Activated T-helper 9 cell treated with anti-CD3 and anti-CD28 coated beads, Interleukin-2, amount 50 U/mL, for 16 hours (primary cell): ENCODE measurements around the gene PRRX2.
A peak's percentile ranks its signal among the peaks of the same experiment; 100 is the strongest.

Experiments
- DNase-seq: peaks from one replicate; pipeline ENCODE4 v3.0.0-alpha.2; 2020; ENCODE audit warnings: low read depth

Gene PRRX2

DNA sequence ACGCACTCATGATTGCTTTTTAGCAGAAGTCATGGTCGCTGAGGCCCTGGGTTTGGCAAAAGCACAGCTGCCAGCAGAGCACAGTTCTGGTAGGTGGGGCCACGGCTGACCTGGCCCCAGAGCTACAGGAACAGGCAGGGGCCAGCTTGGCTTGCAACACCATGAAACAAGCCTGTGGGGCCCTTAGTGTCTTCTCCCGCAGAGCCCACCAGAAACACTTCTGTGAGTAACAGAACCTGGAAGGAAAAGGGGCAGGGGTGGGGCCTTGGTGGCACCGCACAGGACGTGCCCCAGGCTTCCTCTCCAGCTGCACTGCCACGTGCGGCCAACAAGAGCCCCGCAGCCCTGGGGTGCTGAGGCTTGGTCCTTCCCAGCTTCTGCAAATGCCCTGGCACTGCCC lies 28.3 kb upstream of the PRRX2 start:
- no peak for DNase-seq

DNA sequence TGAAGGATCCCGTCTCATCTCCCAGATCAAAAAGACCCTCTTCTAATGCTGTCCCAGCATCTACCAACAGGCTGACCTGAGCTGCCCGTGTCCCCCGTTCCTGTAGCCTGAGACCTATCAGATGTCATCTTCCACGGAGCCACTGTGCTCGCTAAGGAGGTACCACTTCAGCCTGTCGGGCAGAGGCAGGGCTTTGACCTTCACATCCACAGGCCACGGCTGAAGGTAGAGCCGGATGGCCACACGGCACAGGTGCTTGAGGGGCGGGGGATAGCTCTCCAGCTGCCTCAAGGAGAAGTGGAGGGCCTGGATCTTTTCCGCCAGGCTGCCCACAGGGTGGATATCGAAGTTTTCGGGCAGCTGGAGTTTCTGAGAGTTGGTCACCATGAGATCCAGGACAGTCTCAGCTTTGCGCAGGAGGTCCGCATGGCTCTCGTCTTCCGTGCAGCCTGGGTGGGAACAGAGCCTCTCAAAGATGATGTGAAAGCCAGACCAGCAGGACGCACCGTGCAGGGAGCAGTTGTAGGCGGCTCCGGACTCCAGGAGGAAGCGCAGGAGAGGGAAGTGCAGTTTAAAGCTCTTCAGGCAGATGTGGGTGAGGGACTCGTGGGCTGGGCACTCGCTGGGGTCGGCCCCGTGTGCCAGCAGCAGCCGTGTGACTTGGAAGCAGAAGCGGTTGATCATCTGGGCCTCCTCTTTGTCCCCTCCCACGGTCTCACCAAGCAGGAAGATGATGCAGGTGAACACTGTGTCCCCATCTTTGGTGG lies 27.6 kb upstream of the PRRX2 start:
- no peak for DNase-seq

DNA sequence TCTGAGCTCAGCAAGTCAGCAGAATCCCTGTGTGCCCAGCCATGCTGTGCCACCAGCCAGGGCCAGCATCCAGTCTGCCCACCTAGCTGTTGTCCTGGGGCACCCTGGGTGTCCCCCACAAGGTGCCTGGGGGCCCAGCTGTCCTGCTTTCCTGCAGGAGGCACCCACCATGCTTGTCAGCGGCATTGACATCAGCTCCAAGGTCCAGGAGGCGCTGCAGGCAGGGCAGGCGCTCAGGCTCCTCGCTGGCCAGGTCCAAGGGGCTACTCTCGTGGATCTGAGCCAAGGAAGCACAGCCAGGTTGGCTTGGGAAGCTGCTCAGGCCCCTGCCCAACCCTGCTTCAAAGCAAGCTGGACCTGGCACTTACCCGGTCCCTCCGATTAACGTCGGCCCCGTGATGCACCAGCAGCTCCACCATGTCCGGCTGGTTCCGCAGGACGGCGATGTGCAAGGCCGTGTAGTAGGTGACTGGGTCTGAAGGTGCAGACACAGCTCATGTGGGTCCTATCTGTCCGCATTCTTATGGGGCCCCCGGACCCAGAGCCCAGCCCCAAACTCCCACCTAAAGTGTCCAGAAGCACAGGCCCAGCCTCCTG lies 26.3 kb upstream of the PRRX2 start:
- DNase-seq: no peak

DNA sequence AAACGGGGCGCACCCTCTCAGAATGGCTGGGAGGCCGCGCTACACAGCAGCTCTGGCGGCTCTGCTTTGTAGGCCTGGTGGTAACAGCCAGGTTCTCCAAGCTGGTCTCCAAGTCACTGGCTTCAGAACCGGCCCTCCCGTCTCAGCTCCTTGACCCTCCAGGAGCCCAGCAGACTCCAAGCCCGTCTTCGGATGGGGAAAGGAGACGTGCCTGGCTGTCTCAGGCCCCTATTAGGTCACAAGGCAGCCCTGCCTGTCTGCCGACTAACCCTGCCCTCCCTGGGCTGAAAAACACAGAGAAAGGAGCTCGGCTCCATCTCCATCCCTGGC lies 25.7 kb upstream of the PRRX2 start:
- DNase-seq: no peak

DNA sequence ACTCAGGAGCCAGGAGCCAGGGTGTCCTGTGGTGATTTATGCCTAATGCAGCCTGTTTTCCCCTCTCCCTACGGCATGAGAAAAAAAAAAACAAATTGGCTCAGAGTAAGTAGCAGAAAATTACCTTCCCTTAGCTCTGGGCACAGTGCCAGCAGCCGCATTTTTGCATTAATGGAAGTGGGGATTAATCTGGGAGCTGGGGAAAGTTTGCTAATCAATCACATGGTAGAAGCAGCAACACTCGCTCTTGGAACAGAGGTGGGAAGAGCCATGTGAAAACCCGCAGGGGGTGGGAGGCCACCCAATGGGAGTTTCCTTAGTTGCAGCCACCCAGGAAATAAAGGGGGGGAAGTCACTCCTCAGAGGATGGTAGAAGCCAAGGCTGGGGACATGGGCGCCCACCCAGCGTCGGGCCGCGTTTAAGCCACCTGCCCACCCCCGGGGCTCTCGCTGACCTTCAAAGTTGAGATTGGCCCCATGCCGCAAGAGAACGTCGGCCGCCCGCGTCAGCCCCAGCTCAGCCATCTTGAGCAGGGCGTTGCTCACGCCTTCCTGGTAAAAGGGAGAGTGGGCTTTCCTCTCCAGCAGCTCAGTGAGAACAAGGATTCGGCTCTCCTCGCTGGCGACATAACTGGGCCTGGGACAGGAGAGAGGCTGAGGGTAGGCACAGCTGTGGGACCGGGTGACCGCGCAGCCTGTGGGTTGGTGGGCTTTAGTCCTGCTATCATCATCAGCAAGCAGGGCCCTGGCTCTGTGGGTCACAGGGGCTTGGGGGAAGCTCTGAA lies 25.2 kb upstream of the PRRX2 start:
- DNase-seq: no peak

DNA sequence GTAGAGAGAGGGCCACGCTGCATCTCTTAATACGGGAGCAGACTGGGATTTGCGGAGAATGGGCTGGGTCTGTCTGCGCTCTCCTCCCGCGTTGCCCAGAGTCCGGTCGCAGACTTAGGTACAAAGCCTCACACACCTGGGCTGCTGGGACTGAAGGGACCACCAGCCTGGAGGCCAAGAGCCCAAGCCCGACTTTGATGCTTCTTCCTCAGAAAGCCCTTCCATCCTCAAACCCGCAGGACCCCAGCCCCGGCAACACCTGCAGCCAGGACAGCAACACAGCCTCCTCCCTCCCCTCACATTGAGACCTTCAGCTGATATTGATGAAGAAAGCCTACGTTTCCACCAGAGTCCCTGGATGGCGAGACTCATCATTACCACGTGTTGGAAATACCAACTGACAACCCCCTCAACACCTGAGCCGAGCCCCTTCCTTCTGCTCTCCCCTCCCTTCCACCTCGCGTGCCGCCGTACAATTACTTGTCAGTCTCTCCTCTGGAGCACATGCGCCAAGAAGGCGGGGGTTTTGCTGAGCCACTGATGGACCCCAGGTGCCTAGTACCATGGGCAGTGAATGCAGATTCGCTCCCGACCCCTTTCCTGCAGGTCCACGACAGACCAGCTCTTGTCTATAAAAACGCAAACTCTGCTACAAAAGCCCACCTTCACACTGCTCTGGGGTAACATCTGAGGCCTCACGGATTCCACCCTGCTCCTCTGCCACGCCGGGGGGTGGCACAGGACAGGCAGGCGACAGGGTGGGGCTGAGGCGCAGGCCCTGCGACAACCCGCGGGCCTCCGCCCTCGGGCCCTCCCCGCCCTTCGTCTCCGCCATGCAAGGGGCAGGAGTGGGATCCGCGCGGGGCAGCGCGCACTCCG lies 24.3 kb upstream of the PRRX2 start:
- no peak for DNase-seq

GRCh38 chr9:129641750-129642585 lies 23.5 kb upstream of the PRRX2 start, which contains the start of gene ASB6:
ASB6 (minus strand) TSS chr9:129642151; CDS start chr9:129641999, 152 bp downstream.
- DNase-seq: peak; percentile 94

- no peak for DNase-seq
Observed at GRCh38 chr9:129643706-129644105, 21.7 kb upstream of the PRRX2 start.

DNA sequence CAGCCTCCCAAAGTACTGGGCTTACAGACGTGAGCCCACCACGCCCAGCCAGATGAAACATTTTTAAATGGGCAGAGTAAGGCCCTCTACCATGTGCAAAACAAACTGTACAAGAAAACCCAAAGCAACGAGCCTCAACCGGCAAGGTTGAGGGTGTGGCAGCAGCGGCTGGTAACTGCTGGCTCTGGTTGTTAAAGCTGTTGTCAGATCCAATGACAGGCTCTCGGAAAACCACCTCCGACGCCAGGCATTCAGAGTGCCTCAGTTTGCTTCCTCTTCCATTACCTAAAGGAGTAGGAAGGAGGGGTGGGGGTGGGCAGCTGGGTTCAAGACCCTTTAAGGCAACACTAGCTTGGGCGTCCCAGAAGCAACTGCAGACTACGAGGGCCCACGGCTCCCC lies 21.1 kb upstream of the PRRX2 start:
- DNase-seq: no peak

DNA sequence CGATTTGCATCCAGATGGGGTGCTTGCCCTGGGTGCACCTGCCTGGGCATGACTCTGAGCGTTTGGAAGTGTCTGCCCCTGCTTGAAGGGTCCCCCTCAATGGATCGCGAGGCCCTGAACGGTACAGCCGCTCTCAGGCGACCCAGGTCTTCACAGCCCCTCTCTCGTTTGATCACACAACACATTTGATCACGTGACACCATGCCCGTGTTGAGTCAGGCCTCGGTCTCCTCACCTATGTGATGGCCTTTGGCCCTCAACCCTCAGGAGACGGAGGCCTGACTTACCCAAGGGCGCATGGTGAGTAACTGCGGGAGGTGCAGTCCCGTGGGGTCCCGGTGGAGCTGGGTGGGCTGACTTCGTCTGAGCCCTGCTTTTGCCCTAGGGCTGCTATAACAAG lies 20.5 kb upstream of the PRRX2 start:
- no peak for DNase-seq

DNA sequence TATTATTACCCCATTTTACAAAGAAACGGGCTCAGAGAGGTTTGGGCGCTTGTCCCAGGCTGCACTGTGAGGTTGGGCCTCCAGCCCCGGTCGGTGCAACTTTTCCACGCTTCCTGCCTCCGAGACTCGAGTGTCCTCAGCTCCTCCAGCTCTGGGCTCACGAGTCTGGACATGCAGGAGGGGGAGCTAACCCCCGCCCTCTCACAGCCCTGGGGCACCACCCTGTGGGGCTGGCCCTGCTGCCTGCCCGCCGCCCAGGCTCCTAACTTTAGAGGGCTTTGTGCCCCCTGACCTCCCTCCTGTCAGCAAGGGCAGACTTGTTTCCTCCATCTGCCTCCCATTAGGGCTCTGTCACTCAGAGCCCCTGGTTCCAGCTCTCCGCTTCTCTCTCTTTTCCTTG lies 19.2 kb upstream of the PRRX2 start:
- no peak for DNase-seq

GRCh38 chr9:129646654-129647053 lies 18.8 kb upstream of the PRRX2 start:
- no peak for DNase-seq

GRCh38 chr9:129647635-129648034 lies 17.8 kb upstream of the PRRX2 start:
- no peak for DNase-seq

DNA sequence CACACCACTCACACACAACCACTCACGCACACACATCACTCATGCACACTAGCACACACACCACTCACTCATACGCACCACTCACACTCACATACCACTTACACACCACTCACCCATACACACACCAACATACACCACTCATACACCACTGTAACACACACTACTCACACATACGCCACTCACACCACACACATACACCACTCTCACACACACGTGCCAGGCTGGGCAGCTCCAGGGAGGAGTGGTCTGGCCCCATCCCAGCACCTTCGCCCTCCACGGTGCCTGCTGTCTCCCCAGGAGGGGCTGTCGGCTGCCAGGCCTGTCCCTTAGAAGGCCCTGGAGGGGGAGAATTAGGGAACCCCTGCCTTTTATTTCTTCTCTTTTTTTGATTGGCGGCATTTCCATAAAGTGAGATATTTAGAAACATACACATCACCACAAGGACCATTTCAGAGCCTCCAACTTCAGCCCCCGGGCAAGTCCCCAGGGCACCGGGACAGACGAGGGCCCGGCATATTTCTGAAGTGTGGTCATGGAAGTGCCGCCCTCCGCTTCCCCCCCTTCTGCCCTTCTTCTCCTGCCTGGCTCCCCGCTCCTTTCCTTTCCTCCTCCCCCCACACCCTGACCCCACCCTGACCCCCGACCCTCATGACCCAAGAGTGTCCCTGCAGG lies 17.2 kb upstream of the PRRX2 start:
- no peak for DNase-seq

DNA sequence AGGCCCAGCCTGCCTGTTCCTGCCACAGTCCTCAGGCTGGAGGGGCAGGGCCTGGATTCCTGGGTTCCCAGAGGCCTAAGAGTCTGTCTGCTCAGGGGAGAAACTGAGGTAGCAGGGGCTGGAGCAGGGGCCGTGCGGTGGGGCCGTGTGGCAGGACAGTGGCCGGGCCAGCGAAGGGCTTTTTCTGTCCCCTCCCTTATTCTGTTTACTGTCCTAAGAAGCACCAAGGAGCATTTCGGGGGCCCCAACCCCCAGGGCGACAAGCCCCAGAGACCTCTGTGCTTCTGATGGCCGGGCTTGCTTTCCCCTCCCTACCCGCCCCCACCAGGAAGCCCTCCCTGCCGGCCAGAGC lies 16.7 kb upstream of the PRRX2 start:
- DNase-seq: no peak

DNA sequence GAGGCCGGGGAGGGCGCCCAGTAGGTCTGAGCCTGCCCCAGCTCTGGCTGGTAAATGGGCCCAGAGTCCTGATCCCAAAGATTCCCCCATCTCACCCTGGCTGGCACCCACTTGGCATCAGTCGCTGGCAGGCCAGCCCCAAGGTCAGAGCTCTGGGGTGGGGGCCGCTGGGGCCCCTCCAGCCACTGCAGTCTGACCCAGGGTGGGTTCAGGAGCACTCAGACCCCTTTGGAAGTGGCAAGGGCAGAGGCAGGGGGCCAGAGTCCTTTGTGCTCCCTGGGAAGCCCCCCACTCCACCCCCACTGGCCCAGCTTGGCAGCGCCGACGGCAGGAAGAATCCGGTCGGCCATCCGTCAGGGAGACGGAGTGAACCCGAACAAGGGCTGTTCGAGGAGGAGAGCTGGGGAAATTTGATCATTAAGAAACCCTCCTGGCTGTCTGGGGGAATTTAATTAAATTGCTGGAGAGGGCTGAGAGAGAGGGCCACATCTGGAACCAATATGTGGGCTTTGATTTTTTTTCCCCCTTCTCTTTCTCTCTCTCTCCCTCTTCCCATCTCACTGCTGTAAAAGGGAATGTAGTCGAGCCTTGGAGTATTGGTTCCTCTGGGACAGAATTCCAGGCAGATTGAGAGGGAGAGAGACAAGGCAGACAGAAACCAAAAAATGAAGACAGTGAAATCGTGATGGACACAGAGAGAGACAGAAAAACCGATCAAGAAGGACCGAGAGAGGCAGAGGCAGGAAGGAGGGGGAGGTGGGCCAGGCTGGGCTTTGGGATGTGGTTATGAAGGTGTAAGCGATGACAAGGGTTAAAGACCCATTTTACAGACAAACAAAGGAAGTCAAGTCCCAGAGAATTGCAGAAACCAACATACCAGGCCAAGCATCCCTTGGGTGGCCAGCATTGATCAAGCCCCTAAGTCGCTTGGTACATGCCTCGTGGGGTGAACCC lies 15.4 kb upstream of the PRRX2 start:
- no peak for DNase-seq

GRCh38 chr9:129650680-129651235 lies 14.7 kb upstream of the PRRX2 start:
- no peak for DNase-seq

GRCh38 chr9:129653823-129654553 lies 11.5 kb upstream of the PRRX2 start:
- DNase-seq: no peak
